Left renal pelvis (tissue), 4 donors: Measurements from ENCODE around the gene PLVAP. TPM values are rescaled to one million over a fixed set of nuclear protein-coding genes. Genes with fewer than 3 reads are reported as not detected.

Source experiments
- DNase-seq, 4 donors: peaks; one replicate each; pipeline ENCODE4 v3.0.0-alpha.2; 2013; ENCODE audit warnings: low read depth in 4 of 4, low spot score in 3 of 4
- polyA plus RNA-seq, 4 donors: library from polyadenylated mRNA; unstranded; fragments of 120-200 nt; gene quantifications; one replicate each; pipeline ENCODE4 v1.2.1, GENCODE V29; 2013; ENCODE audit not compliant: insufficient read length in 4 of 4

Gene PLVAP
- polyA plus RNA-seq, 4 donors = 75.0 to 188 (median 171) TPM

- DNase-seq = no peak
Measured at GRCh38 chr19:17304386-17305215, 72.5 kb downstream of the PLVAP start.

- no peak for DNase-seq
Measured at GRCh38 chr19:17303940-17304267, 73.2 kb downstream of the PLVAP start.

GRCh38 chr19:17303167-17303939 is 73.8 kb downstream of the PLVAP start, which contains the start of gene ABHD8:
Gene ABHD8, minus strand, starts transcription at chr19:17303425. Its CDS starts 1,809 bp downstream, at chr19:17301616.
- peak; percentile 79 to 91 (median 90) for DNase-seq

- no peak for DNase-seq
Measured at GRCh38 chr19:17302391-17303166, 74.6 kb downstream of the PLVAP start.

Other genes starting within 250 kb of the PLVAP start
- 10 to 100 TPM; 23.3 to 34.8 (median 24.4) TPM for gene USE1, start 162.0 kb downstream of the PLVAP start, polyA plus RNA-seq
- 10 to 100 TPM; 13.2 to 23.2 (median 18.6) TPM for gene OCEL1, start 151.1 kb downstream of the PLVAP start, polyA plus RNA-seq
- 10 to 100 TPM; 23.7 to 60.1 (median 32.9) TPM for gene NR2F6, start 131.4 kb downstream of the PLVAP start, polyA plus RNA-seq
- 1 to 10 TPM; 3.1 to 9.0 (median 5.6) TPM for gene USHBP1, start 112.6 kb downstream of the PLVAP start, polyA plus RNA-seq
- 100 to 1,000 TPM in 3 of 4 donors, 10 to 100 TPM in 1; 87.4 to 121 (median 108) TPM for gene BABAM1, start 109.9 kb downstream of the PLVAP start, polyA plus RNA-seq
- 1 to 10 TPM in 2 of 4 donors, under 1 TPM in 2; 0.76 to 1.6 (median 1.2) TPM for gene ANKLE1, start 95.4 kb downstream of the PLVAP start, polyA plus RNA-seq
- gene ABHD8, start 73.9 kb downstream of the PLVAP start, polyA plus RNA-seq = 10 to 100 TPM in 2 of 4 donors, 1 to 10 TPM in 2; 7.8 to 13.5 (median 10.3) TPM
- gene MRPL34, start 71.5 kb downstream of the PLVAP start, polyA plus RNA-seq = 10 to 100 TPM; 33.6 to 61.0 (median 48.6) TPM
- gene DDA1, start 67.8 kb downstream of the PLVAP start, polyA plus RNA-seq = 10 to 100 TPM; 30.1 to 43.6 (median 36.5) TPM
- 10 to 100 TPM in 3 of 4 donors, 1 to 10 TPM in 1; 7.5 to 19.8 (median 13.6) TPM for gene ANO8, start 42.5 kb downstream of the PLVAP start, polyA plus RNA-seq
- gene GTPBP3, start 39.8 kb downstream of the PLVAP start, polyA plus RNA-seq = 10 to 100 TPM; 12.2 to 32.5 (median 19.4) TPM
- 1 to 10 TPM in 3 of 4 donors, under 1 TPM in 1; 0.57 to 5.4 (median 1.5) TPM for gene CCDC194, start 16.9 kb upstream of the PLVAP start, polyA plus RNA-seq
- 100 to 1,000 TPM in 3 of 4 donors, 10 to 100 TPM in 1; 58.8 to 143 (median 105) TPM for gene BST2, start 28.3 kb upstream of the PLVAP start, polyA plus RNA-seq
- gene MVB12A, start 42.7 kb upstream of the PLVAP start, polyA plus RNA-seq = 10 to 100 TPM; 45.3 to 88.9 (median 51.3) TPM
- gene TMEM221, start 71.3 kb upstream of the PLVAP start, polyA plus RNA-seq = 1 to 10 TPM; 2.0 to 5.9 (median 3.2) TPM
- under 1 TPM in 2 of 4 donors, not detected in 2; 0.26 to 0.43 TPM for gene NXNL1, start 83.6 kb upstream of the PLVAP start, polyA plus RNA-seq
- gene SLC27A1, start 93.2 kb upstream of the PLVAP start, polyA plus RNA-seq = 10 to 100 TPM; 11.0 to 22.6 (median 14.5) TPM
- gene PGLS, start 134.3 kb upstream of the PLVAP start, polyA plus RNA-seq = 10 to 100 TPM; 53.5 to 84.6 (median 58.2) TPM
- 10 to 100 TPM; 45.1 to 74.7 (median 52.8) TPM for gene COLGALT1, start 178.3 kb upstream of the PLVAP start, polyA plus RNA-seq